Suppressor macrophage treated with lipopolysaccharide for 4 hours (primary cell): ENCODE data around the gene EPHX1.
A peak's percentile ranks its signal among the peaks of the same experiment; 100 is the strongest.

Experiments used
- DNase-seq: peaks from one replicate; pipeline ENCODE4 v3.0.0-alpha.2; 2020

The EPHX1 gene

DNA sequence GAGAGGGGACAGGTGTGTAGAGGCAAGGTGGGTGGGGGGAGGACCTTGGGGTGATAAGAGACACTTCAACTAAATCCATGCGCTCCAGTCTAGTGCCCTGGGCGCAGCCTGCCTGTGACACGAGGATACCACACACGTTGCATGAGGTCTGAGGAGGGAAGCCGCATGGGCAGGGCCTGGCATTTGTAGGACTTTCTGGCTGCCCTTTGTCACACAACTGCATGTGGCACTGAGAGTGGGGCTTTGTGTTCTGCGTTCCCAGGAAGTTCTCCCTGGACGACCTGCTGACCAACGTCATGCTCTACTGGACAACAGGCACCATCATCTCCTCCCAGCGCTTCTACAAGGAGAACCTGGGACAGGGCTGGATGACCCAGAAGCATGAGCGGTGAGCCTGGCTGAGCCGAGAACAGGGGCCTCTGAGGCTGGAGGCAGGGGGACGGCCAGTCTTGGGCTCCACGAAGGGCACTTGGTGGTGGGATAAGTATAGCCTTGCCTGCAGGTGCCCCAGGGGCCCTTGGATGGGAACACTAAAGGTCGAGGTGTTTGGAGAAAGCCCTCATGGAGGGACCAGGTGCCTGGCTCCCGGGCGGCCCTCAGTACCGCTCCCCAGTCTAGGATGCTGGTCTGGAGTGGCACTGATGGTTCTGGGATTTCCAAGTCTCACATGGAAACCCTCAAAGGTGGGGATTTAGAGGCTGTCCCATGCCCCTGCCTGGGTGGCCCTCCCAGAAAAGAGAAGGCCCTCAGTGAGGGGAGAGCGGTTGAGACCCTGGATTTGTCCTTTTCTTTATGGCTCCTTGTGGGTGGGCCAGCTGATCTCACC, 34.5 kb downstream of the EPHX1 start:
- DNase-seq = no peak

DNA sequence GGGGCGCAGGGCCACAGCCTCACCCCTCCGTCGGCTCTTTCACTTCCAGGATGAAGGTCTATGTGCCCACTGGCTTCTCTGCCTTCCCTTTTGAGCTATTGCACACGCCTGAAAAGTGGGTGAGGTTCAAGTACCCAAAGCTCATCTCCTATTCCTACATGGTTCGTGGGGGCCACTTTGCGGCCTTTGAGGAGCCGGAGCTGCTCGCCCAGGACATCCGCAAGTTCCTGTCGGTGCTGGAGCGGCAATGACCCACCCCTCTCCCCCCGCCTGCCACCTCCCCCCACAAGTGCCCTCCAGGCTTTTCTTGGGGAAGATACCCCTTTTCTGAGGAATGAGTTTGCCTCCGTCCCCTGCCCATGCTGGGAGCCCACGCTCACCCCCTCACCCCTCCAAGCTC, 35.2 kb downstream of the EPHX1 start:
- DNase-seq = no peak

DNA sequence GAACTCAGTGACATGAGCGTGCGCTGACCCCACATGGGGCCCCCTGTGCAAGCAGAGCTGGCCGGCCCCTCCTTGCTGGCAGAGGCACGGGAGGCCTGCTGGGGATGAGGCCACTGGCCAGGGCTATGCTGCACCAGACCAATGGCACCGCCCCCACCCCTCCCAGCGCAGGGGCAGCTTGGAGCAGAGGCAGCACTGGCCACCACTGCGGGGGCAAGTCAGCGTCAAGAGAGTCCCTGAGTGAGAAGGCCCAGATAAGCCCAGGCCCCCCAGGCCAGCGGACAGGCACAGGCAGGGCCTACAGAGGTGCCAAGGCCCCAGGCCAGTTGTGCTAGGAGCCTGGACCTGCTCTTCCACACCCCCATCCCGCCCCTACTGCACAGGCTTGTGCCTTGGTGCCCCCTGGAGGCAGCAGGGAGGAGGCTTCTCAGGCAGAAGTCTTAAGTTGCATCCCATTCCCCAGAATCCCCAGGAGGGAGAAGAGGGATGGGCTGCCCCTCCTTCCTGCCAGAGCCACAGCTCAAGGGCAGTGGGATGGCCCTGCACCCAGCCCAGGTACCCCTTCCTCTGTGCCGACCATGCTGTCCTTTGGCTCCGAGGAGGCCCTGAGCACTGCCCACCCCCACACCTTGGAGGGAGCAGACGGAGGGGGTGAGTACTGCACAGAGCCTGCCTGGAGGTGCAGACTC, 35.8 kb downstream of the EPHX1 start:
- peak; percentile 61 for DNase-seq

DNA sequence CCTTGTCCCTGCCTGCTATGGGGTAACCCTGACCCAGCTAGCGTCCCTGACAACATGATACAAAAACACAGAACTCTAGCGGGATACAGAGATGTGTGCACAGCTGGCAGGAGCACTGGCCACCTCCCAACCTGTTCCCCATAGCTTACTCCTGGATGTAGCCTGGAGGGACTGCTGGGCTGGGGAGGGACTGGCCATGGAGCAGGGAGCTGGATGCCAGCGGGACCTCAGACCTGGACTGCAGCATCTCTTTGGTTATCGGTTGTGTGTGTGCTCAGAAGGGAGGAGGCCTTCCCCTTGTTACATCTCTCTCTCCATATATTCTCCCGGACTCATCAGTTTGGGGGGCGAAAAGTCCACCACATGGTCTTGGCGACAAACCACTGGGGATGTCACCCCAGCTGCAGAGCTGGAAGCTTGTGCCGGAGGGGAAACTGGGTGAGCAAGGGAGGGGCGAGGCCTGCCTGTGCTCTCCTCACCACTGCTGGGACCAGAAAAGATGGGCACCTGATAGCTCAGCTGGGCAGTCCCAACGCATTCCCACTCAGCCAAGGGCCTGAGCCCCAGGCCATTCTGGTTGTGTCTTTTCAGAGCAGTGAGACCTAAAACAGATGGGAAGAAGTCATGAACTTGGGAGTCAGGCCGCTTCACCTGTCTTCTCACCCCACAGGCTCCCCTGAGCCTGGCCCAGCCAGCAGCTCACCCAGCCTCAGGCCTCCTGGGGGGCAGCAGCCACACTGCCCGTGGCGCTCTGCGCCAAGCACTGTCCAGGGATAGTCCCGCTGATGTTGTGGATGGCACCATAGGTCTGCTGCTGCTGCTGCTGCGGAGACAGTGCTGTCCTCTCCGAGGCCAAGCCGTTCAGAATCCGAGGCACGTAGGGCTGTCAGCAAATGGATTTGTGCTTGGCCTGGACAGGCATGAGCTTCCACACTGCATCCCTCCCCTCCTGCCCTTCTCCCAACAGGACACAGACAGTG, 36.7 kb downstream of the EPHX1 start:
- no peak for DNase-seq

DNA sequence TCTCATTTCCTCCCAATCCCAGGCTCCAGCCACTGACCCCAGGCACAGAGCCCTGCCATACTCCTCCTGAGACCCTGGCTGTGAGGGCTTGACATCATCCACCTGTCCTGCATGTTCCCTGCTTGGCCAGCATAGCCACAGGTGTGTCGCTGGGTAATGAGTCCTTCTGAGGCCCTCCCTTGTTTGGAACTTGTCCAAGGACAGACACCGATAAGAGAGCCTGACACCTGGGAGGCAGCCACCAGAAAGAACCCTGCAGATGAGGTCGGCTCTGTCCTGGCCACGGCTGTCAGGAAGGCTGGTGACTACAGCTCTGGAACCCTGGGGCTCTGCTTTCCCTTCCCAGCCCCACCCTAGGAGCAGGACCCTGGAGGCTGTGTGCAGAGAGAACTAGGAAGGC, 37.7 kb downstream of the EPHX1 start:
- DNase-seq = no peak

DNA sequence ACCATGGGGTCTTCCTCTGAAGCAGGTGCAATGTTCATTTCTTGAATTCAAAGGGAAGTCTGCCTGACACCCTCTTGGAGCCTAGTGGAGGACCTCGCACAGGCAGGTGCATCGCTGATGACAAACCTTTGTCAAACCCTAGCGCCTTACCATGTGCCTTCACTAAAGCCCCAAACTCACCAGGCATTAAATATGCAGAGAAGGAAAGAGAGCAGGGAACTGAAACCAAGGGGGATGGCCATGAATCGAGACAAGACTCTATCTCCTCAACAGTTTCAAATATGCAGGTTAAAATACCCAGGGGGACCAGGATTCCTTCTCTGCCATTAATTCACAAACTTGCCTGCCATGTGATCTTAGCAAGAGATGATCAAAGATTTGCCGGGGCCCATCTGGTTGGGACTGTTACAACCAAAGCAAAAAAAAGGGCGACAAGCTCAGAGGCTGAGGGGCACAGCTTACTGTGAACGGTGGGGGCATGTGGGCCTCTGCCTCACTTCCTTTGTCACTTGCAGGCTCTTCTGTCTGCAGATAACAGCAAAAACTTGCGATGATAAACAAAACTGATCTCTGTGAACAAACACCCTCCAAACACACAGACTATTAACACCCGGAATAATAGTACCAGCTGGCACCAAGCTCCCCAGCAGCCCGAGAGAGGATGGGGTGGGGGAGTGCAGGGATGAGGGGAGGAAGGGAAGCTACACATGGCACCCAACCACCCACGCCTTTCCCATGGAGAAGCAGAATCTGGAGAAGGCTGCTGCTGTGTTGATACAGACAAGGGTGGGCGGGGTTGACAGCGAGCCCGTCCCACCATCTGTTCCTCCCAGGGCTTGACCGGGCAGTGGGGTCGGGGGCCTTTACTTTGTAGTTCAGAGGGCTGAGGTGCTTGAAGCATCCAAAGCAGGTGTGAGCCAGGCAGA, 38.4 kb downstream of the EPHX1 start:
- no peak for DNase-seq

DNA sequence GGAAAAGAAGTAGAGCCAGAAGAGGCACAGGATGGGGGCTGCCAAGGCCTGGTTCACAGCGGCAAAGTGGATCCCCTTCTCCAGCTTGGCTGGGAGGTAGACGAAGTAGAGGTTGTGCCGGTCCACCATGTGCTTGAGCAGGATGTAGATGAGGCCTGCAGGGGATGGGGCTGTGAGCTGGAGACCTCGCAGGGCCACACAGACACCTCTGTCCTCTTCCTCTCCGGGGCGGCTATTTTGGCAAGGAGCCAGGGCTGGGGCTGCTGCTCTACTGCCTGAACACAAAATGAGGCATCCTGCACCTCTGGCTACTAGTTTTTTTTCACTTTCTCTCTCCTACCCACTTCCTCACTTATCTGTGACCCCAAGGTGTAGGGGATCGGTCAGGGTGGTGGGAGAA, 40.0 kb downstream of the EPHX1 start:
- no peak for DNase-seq

DNA sequence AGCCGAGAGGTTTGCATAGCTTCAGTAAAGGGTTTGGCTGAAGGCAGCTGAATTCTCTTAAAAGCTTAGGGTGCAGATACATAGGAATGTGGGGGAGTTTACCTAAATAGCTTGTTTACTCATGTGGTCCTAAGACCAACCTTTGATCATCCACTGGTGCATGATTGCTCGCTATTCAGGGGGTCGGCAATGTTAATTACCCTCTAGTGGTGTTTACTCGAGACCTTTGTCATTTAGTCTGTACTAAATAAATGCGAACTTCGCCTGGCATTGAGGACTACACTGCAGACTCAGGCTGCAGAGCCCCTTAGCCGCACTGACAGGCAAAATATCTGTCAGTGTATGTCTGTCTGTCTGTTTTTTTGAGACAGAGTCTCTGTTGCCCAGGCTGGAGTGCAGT, 40.4 kb downstream of the EPHX1 start:
- DNase-seq = no peak

DNA sequence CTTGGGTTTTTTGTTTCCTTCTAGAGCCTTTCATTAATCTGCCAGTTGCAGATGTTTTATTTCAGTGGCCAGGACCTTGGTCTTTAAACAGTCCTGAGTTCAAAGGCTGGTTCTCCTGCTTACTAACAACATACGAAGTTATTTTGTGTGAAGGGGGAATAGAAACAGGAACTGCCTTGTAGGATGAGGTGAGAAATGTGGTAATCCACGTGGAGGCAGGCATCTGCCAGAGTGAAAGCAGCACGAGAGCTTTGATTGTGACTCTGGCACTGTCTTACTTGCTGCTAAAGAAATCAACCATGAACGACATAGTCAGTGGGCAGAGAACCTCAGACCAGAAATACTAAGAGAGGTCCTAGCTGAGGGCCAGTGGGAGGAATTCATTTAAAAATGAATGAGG, 41.9 kb downstream of the EPHX1 start:
- peak; percentile 53 for DNase-seq

DNA sequence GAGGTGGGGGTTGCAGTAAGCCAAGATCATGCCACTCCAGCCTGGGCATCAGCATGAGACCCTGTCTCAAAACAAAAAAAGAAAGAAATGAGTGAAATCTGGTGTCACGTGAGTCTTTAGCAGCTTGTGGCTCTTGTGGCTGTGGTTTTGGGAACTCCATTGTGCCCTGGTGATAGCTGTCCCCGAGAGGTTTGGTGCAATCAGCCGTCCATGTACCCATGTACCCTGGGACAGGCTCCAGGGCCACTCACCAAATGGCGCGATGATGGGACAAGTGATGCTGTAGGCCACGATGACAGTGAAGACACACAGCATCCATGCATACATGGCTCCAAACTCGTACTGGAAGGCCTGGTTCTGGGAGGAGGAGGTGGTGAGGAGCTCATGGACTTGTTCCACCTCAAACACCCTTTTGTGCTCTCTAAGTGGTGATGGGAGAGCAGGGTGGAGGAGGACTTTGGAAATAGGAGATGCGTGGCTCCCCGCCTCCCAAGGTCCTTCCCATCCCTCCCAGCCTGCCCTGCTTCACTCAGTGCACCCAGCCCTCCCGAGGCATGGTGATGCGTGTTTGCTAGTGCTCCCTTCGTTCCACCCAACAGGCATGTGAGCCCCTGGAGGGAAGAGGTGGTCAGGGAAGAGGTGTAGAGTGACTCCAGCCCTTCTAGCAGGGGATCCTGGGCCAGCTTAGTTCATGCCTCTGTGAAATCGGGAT, 42.6 kb downstream of the EPHX1 start:
- DNase-seq = no peak

DNA sequence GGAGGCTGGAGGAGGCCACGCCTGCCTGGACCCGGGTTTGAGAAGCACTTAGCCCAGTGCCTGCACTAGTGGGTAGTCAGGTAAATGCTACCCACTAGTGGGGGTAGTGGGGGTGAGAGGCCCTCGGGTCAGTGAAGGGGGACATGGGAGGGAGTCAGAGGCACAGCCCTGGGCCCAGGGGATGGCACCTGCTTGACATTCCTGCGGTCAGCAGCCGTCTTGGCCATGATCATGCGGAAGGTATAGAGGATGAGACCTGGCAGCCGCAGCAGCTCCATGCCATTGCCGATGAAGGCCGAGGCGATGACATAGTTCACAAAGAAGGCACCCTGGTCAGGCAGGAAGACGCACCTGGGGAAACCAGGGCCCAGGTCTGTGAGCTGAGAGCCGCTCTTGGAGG, 43.5 kb downstream of the EPHX1 start:
- no peak for DNase-seq

DNA sequence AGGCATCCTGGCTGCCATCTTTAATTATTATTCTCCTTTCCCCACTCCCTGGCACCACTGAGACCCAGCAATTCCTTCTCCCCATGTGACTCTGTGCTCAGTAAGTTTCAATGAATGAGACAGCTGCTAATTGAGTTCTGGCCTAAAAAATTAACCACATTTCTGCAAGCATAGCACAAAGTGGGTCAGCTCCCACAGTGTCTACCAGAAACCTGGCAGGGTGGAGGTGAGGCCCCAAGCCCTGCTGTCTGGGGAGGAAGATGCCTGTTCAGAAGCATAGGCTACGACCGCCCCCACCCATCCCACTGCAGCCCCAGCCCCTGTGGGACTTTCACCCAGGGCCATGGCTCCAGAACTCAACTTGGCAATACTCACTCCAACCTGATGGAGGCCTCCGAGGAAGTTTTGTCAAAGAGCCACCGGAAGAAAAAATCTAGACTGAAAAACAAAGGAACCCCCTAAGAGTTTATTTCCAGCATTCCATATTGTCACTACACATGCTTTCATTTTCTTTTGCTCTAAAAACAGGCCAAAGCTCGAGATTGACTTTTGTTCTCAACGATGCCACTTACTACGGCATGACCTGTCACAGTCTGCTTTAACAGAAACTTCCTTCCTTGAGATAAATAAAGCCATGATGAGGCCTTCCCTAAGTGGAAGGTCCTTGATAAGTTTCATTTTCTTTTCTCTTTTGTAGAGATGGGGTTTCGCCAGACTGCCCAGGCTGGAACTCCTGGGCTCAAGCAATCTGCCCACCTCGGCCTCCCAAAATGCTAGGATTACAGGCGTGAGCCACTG, 45.8 kb downstream of the EPHX1 start:
- peak; percentile 39 for DNase-seq

DNA sequence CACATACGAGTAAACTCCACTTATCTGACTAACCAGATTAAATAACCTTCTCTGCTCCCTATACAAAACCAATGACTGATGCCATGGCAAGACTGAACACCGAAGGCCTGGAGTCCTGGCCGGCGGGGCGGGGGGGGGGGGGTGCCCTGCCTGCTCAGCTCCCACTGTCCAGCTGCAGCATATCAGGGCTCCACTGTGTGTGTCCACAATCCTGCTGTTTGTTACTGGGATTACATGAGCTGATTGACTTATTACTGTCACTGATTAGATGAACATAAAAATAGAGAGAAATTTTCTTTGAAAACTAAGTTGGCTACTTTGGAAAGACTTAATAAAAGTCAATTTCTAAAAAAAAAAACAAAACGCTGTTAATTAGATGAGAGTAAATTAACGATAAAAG, 47.3 kb downstream of the EPHX1 start:
- DNase-seq = no peak

DNA sequence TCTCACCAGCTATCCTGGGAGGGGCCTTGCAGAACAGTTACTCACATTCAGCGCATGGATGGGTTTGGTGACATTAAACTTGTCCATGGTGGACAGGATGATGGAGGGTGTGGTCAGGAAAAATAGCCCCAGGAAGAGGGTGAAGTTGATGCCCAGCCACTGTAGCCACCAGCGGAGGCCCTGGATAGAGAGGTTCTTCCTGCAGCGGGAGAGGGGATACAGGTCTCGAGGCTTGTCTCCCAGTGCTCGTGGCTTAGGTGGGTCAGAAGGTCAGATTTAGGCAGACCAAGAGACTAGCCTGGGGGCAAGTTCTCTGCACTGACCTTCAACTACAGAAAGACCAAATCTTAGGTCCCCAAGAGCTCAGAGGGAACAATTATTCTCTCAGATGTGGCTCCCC, 49.2 kb downstream of the EPHX1 start:
- DNase-seq = no peak

DNA sequence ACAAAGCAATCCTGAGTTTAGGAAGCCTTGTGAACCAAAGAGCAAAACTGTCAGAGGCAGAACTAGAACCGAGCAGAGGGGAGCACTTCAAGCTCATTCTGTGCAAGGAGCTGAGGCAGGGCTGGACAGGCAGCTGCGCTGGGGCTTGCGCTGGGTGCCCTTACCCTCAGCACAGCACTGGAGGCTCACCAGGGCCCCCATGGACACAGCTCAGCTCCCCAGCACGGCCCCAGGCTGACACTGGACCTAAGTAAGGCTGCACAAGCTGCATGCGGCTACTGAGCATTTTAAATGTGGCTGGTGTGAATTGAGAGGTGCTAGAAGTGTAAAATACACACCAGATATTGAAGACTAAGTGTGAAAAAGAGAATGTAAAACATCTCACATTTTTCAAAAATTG, 50.2 kb downstream of the EPHX1 start:
- no peak for DNase-seq

DNA sequence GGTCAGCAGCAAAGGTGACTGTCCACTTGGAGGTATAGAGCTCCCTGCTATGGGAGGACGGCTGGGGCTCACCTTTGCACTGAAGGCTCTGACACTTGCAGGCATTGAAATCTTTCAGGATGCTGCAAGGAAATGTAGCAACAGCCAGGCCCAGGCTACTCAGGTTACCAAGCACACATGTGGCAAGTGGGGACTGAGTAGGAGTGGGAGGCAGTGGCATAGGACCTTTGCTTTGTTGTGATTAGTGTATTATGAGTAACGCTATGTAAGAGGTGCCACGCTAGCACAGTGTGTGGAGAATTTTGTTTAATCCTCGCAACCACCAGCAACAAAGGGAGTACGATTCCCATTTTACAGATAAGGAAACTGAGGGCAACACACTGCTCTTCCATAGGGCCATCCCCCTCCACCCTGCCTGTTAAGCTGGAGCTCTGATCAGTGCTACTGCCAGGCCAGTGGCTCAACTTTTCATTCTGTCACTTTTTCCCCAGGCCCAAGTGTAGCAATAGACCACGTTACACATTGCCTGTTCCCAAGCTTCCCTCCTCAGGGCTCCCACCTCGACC, 51.0 kb downstream of the EPHX1 start:
- no peak for DNase-seq

DNA sequence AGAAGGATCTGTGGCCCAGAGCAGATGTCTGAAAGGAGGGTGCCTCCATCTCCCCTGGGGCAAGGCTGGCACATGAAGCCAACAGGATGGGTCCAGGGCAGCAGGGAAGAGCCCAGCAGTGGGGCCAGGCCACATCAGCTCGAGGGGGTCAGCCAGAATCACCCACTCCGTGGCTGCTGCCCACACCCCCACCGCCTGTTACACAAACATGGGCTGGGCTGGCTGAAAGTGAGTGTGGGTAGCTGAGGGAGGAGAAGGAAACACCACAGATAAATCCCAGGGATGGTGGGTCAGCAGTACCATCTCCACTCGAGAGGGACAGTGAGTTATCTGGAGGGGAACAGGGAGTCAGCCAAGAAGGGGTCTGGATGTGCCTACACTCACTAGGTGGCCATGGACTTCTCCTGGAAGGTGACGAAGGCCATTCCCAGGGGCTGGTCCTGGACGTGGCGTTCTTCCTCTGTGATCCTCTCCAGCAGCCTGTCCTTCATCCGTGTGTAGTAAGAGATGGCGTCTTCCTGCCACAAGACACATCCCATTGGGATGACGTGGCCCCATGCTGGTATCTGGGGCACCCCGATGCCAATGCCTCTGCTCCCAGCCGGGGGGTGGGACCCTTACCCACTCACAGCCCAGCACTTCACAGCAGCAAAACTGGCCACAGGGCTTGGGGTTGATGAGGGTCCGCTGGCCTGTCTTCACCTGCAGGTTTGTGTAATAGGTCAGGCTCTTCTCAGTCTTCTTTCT, 52.1 kb downstream of the EPHX1 start:
- no peak for DNase-seq

DNA sequence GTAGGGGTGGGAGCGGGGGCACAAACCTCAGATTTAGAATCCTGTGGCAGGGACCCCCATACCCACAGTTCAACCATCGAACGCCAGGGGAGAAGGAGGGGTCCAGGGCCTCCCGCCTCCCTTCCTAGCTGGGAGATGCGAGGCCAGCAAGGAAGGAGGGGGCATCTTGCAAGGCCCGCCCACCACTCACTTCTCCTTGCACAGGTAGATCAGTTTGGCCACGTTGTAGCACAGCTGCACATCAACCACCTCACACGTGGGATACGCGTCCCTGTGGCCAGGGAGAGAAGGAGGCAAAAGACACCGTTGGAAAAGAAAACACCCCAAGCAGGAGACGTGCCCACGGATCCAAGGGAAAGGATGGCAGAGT, 52.6 kb downstream of the EPHX1 start:
- no peak for DNase-seq

DNA sequence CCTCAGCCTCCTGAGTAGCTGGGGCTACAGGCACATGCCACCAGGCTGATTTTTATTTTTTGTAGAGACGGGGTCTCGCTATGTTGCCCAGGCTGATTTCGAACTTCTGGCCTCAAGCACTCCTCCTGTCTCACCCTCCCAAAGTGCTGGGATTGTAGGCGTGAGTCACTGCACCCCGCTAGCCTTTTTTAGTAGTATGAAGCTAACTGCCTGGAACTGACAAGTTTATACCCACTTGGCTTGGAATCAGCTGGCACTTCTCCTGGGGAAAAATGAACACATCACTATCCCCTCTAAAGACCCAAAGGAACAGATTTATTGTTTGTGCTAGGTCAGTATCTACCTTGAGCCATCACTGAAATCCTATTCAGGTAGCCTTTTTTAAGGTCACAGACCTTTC, 53.2 kb downstream of the EPHX1 start:
- no peak for DNase-seq

DNA sequence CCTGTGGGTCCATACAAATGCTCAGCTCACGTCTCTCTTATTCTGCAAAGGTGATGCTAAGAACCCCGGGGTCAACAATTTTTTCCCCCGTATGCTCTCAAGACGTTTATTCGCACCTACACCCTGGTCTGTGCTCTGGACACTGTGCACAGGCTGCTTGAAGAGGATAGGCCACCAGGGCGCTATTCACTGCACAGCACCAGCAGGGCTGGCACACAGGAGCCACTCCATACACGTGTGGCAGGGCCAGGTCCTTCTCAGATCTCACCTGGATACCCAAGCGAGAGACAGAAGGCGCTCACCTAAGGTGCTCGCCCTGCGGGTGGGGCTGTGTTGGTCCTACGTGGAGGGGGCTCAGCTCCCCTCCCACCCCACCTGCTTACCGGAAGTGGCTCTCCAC, 55.6 kb downstream of the EPHX1 start:
- DNase-seq = no peak
